Ureter (tissue), 1 donor: Measurements from ENCODE around the gene TST. TPM values are rescaled to one million over a fixed set of nuclear protein-coding genes. Genes with fewer than 3 reads are reported as not detected.
"Not testable (repeated sequence)": the region's sequence is repeated elsewhere in the genome, so short reads cannot be mapped to it uniquely, and the experiment has no call there.

ENCODE experiments used
- DNase-seq: peaks from one replicate; pipeline ENCODE4 v3.0.0-alpha.2; 2020; ENCODE audit warnings: low spot score
- total RNA-seq: library from RNA; stranded (reverse); gene quantifications from one replicate; pipeline ENCODE4 v1.2.4, GENCODE V29; 2023
- donor health status: DM: yes; HTN: yes; CAD: no.

TST gene
- total RNA-seq, 1 donor from 2014 or later = 53.4 TPM

DNA sequence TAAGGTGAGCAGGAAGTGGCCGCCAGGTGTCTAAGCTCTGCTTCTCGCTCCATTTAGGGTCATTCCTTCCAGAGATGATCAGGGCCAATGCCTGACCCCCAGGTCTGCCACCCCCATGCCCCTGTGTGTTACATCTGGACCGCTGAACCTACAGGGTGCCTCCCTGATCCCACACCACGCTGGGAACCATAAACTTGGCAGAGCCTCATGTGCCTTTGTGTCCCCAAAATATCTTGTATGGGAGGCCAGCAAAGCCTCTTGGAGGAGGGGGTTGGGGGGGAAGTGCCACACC is 3.7 kb downstream of the TST start:
- no peak for DNase-seq

DNA sequence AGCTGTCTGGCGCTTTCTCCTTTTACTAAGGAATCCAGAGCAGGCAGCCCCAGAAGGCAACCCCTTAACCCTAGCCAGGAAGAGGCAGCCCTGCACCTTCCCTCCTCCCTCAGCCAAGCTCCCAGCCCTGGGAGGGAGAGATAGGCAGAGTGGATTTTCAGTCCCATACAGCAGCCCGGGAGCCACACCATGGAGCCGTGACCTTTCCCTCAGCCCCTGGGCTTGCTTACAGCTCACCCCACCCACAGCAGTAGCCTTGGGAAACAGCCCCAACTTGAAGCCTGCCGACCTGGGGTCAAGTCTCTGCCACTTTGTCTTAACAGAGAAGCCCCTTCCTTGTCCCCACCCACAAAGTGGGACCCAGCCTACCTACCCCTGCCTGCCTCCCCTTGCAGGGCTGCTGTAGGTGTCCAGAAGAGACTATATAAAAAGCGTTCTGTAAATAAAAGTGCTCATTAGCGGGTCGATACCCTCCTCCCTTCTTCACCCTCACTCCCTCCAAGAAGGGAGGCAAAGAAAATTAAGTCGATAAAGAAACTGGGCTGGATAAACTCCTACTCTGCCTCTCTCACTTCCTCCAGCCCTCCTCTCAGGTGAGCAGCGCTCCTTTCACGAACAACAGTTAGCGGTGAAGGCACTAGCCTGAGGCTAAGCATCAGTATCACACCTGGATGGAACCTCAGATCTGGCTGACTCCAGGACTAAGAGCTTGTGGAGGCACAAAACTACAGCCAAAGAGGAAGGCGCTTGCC is 4.2 kb downstream of the TST start:
- DNase-seq = no peak

DNA sequence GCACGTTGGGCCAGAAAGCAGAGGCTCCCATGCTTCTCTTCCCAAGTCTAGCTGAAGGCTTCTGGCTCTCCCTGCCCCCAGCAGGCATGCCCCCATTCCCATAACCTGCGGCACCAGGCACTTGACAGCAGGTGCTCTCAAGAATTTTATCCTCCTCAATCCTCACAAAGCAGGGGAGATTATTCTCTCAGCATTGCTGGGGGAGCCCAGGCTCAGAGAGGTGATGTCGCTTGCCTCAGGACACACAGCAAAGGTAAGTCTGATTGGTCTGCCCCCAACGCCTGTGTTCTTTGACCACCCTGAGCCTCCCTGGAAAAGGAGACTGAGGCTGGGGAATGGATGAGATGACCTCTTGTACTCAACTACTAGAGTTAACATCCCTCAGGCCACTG is 4.8 kb downstream of the TST start:
- DNase-seq = no peak

GRCh38 chr22:37012956-37013355 is 6.3 kb downstream of the TST start:
- no peak for DNase-seq

DNA sequence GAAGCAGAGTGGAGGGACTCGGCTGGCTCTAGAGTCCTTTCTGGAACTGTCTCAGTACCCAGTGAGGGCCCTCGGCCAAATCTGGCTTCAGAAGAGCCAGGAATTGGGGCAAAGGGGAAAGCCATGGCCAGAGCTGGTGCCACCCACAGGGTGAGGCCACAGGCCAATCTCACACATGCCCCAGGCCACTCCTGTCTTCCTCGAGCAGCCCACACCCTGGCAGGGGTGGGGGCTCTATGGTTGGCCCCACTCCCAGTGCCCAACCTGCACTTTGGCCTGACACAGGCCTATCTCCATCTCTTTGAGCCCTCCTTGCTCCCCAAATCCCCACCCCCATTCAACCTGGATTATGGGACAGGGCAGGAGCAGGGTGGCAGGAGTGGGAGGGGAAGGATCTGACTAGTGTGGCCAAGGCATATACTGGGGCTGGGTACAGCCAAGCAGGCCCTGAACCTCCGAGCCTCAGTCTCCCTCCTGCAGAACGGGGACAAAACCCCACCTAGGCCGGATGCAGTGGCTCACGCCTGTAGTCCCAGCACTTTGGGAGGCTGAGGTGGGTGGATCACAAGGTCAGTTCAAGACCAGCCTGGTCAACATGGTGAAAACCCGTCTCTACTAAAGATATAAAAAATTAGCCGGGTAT is 6.9 kb downstream of the TST start:
- no peak for DNase-seq

DNA sequence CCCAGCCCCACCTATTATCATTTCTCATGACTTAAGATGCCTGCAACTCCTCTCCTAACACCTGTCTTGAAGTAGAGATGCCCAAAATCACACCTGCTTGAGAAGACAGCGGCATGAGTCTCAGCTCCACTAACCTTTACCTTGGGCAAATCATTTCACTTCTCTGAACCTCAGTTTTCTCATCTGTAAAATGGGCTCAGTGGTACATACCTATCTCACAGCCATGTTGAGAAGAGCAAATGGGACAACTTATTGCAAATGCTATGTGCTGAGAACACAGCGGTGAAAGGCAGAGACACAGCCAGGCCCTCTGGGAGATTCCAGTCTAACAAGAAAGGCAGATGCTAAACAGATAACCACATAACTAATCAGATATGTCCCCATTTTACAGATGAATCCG is 7.8 kb downstream of the TST start:
- no peak for DNase-seq

DNA sequence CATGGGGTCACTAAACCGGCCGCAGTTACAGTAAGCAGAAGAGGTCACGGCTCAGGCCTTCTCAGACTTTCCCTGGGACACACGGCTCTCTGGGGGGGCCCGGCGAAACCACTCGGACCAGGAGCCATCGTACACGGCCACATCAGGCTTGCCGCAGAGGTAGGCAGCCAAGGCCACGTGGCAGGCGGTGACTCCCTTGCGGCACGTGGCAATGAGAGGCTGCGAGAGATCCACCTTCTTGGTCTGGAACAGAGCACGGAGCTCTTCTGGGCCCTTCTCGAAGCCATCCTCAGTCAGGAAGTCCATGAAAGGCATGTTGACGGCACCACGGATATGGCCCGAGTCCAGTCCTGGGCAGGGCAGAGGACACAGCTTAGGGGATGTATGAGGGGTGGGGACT is 8.3 kb downstream of the TST start:
- no peak for DNase-seq

DNA sequence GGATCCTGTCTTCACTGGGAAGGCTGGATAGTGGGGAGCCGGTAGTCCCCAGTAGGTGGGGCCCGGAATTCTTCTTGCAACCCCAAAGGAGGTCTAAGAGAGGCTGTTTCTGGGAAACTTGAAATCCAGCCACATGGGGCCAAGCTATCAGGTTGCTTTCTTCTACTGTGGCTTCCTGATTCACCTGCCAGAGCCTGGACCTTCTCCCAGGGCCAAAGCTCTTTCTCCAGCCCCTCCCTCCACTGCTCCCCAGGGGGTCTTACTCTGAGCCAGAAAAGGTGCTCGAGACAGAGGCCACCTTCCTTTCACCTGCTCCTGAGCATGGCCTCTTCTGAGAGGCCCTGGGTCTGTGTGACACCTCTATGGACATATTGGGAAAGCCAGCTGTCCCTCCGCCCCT is 9.1 kb downstream of the TST start:
- no peak for DNase-seq

- no peak for DNase-seq
Measured at GRCh38 chr22:37009490-37009889, 9.8 kb downstream of the TST start.

GRCh38 chr22:37008365-37008764 is 10.9 kb downstream of the TST start:
- no peak for DNase-seq

- DNase-seq = no peak
Measured at GRCh38 chr22:37007651-37008050, 11.6 kb downstream of the TST start.

DNA sequence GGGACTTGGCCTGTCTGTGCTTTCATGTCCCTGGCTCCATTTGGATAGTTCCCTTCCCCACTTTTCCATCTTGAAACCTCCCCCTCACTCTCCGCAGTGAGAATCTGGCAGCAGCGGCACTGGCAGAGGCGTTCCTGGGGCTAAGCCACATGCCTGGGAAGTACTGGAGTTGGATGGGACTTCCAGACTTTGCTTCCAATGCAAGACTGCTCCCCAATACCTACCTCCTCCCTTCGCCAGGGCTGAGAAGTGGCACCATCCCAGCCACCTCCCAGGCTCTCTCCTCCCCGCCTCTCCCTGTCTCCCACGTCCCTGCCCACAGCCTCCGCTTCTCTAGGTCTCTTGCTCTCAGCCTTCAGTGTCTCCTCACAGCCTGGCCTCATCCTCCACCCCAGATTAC is 16.6 kb downstream of the TST start:
- no peak for DNase-seq

GRCh38 chr22:37001826-37002225 is 17.4 kb downstream of the TST start:
- DNase-seq = no peak

DNA sequence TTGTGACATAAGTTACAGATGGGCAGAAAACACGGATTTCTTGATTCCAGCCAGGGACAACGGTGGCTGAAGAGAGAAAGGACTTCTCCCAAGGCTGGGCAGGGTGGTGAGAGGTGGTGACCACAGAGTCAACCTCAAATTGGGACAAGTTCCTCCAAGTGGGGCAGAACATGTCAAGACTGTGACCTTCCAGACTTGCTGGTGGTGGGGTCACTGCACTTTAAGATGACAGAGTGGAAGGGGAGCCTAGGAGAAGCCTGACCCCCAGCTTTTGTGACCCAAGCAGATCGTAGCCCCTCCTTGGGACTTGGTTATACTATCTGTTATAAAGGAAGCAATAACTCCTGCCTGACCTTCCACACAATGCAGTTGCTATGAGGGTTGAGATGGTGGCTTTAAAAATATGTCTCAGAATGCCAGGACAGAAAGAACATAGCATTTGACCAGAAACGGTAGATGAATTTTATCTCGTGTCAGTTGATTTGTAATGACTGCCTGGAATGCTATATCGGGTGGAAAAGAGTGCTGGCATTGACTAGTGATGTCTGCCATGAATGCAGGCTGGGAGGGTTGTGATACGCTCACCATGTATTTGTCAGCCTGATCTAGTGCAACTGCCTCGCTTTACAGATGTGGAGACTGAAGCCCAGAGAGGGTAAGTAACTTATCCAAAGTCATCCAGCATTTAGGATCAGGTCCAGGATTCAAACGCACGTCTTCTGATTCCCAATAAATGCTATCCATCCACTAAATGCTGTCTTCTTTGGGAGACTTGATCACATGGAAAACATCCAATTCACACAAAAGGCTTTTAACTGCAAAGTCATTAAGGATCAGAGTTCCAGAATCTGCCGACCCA is 18.3 kb downstream of the TST start:
- no peak for DNase-seq

DNA sequence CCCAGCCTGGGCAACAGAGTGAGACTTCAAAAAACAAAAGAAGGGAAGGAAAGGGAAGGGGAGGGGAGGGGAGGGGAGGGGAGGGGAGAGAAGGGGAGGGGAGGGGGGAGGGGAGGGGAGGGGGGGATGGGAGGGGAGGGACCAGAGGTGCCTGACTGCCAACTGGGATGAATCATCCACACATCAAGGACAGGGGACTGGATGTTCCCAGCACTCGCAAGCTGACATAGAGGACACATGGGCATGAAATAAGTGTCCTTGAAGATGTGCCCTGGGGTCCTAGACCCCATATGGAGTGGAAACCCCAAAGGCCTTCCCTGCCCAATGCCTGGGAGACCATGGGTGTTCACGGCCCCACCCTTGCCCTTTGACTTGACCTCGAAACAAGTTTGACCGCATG is 19.8 kb downstream of the TST start:
- no peak for DNase-seq

DNA sequence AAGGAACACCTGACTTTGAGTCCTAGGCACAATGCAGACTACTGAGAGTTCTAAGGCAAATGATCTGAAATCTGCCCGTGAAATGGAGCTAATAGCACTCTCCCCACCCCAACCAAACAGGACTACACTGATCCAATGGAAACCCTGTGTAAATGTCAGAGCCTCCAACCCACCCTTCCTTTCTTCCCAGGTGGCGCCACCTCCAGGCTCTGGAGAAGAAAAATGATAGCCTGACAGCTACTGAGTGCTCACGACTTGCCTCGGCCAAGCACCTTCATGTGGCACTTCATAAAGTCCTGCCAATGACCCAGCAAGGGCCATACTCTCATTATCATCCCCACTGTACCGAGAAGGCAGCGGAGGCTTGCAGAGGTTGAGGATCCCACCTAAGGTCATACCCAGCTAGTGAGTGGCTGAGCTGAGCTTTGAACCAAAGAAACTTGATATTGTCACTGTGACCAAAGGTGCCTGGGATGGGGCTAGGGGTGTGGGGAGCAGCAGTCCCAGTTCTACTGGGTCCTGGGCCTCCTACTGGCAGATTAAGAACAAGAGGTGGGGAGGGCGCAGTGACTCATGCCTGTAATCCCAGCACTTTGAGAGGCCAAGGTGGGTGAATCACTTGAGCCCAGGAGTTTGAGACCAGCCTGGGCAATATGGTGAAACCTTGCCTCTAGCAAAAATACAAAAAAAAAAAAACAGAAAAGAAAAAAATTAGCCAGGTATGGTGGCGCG is 20.5 kb downstream of the TST start:
- no peak for DNase-seq

DNA sequence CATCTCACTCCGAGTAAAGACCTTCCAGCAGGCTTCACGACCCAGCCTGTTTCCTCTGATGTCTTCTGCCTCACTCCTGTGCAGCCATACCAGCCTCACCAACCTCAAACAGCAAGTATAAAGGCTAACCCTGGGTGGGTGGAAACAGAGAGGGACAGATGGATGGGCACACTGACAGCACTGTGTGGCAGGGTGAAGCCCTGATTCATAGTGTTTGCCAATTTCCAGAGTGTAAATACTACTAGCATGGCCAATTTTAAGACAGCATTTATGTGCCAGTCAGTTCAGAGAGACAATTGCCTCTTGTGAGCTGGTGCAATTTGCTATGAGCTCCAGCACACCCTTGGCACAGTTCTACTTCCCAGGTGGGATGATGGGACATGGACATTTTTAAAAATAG is 21.5 kb downstream of the TST start:
- DNase-seq = no peak

- DNase-seq = no peak
Measured at GRCh38 chr22:36991206-36991605, 28.0 kb downstream of the TST start.

- no peak for DNase-seq
Measured at GRCh38 chr22:36990457-36990856, 28.8 kb downstream of the TST start.

GRCh38 chr22:36989012-36989411 is 30.2 kb downstream of the TST start:
- DNase-seq = not testable (repeated sequence)

GRCh38 chr22:36988075-36988832 is 31.0 kb downstream of the TST start:
- DNase-seq = no peak
